T-helper 1 cell treated with Interleukin-12 subunit alpha and Interleukin-12 subunit beta and Interleukin-4 antibody, amounts not matched to agents 30 μg/mL and 1 μg/mL, for 36 hours (primary cell): Measurements from ENCODE around the gene BRD3.

Source experiments
- H3K27ac Mint-ChIP-seq: one replicate; pipeline ENCODE4 v1.8.0; 2021; ENCODE audit warnings: mild to moderate bottlenecking, mixed read lengths
- H3K27me3 Mint-ChIP-seq: one replicate; pipeline ENCODE4 v1.8.0; 2021; ENCODE audit warnings: low read depth, mixed read lengths
- H3K36me3 Mint-ChIP-seq: one replicate; pipeline ENCODE4 v1.8.0; 2021; ENCODE audit warnings: low read depth, mixed read lengths
- H3K4me1 Mint-ChIP-seq: one replicate; pipeline ENCODE4 v1.8.0; 2021; ENCODE audit warnings: low read depth, mixed read lengths
- H3K4me3 Mint-ChIP-seq: one replicate; pipeline ENCODE4 v1.8.0; 2021; ENCODE audit warnings: mild to moderate bottlenecking, moderate library complexity, mixed read lengths
- H3K9me3 Mint-ChIP-seq: one replicate; pipeline ENCODE4 v1.8.0; 2021; ENCODE audit warnings: mixed read lengths

The BRD3 gene

DNA sequence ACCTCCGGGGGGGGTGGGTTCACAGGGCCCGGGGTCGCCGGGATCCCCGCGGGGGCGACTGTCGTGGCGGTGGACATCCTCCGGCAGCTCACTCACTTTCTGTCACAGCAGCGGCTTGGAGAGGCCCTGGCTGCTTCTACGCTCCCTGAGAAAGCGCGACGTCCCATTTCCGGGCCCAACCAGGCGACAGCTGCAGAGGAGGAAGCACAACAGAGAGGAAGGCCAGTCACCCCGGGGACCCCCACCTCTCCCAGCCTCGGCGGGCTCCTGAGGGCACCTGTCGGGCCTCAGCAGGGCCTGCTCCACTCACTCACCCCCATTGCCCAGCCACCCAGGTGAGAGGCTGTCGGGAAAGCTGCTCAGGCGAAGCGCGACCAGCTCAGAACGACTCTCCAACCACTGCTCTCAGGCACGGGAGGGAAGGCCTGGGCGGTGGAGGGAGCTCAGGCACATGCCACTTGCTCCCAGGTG lies 14.4 kb downstream of the BRD3 start:
- Mint-ChIP-seq H3K27ac (no peak overlapping the region), H3K4me3 (no peak overlapping the region), H3K27me3 (no peaks in the 10 kb centered on the region), H3K36me3 (peaks cover 5% of the 10 kb centered on the region), H3K4me1 (no peaks in the 10 kb centered on the region), H3K9me3 (no peaks in the 10 kb centered on the region)

GRCh38 chr9:134052941-134053340 lies 14.9 kb downstream of the BRD3 start:
- H3K9me3 Mint-ChIP-seq: no peaks in the 10 kb centered on the region
- H3K27me3 Mint-ChIP-seq: no peaks in the 10 kb centered on the region
- no peak overlapping the region for H3K4me3 Mint-ChIP-seq
- H3K27ac Mint-ChIP-seq: no peak overlapping the region
- H3K4me1 Mint-ChIP-seq: no peaks in the 10 kb centered on the region
- peaks cover 5% of the 10 kb centered on the region for H3K36me3 Mint-ChIP-seq

DNA sequence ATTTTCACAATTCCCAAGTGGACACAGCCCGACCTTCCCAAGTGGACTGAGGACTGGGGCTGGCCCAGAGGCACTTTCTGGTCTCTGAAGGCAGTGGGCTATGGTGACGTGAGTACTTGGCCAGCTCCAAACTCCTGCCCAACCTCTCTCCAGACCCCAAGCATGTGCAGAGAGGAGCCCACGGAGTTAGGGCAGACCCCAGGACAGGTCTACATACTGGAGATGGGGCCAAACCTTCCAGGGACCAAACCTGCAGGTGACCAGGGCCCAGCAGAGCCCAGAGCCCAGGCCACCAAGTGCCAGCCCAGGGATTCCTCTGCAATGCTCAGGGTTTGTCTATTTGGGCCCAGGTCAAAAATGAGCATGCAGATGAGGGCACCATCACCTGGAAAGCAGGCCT lies 15.3 kb downstream of the BRD3 start:
- H3K9me3 Mint-ChIP-seq: no peaks in the 10 kb centered on the region
- H3K4me1 Mint-ChIP-seq: no peaks in the 10 kb centered on the region
- H3K4me3 Mint-ChIP-seq: no peak overlapping the region
- peaks cover 5% of the 10 kb centered on the region for H3K36me3 Mint-ChIP-seq
- H3K27ac Mint-ChIP-seq: no peak overlapping the region
- no peaks in the 10 kb centered on the region for H3K27me3 Mint-ChIP-seq

DNA sequence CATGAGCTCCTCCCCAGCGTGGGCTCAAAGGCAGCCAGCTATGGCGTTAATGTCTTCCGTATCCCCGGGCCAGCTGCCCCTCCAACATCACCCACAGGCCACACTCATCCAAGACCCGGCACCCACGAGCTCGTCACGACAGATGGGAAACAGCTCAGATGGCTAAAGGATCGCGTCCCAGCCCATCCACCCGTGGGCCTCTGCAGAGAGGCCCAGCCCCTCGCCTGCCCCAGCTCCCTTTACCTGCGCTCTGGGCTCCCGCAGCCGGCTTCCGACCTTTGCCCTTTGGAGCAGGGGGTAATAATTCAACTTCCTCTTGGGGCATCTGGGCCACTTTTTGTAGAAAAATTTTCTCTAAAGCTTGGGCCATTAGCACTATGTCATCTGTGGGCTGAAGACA lies 16.5 kb downstream of the BRD3 start:
- Mint-ChIP-seq H3K27ac (no peak overlapping the region), H3K4me1 (no peaks in the 10 kb centered on the region), H3K4me3 (no peak overlapping the region), H3K27me3 (no peaks in the 10 kb centered on the region), H3K9me3 (no peaks in the 10 kb centered on the region), H3K36me3 (peaks cover 5% of the 10 kb centered on the region)

DNA sequence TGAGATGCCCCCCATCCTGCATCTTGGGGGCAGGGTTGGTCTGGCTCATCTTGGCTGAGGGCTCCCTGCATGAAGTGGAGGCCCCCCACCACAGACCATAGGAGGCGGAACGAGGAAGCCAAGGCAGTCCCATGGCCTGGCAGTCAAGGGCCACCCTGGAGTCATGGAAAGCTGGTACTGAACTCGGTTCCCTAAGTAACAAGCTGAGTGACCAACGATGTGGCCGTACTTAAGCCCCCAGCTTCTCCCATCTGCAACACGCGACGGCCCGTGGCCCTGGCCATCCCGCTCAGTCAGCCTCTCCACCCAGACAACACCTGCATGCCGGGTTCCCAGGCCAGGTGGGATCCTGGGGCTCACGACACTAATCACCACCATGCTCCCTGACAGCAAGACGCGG lies 17.1 kb downstream of the BRD3 start:
- Mint-ChIP-seq H3K4me3 (no peak overlapping the region), H3K9me3 (no peaks in the 10 kb centered on the region), H3K27me3 (no peaks in the 10 kb centered on the region), H3K36me3 (peaks cover 5% of the 10 kb centered on the region), H3K27ac (no peak overlapping the region), H3K4me1 (no peaks in the 10 kb centered on the region)

DNA sequence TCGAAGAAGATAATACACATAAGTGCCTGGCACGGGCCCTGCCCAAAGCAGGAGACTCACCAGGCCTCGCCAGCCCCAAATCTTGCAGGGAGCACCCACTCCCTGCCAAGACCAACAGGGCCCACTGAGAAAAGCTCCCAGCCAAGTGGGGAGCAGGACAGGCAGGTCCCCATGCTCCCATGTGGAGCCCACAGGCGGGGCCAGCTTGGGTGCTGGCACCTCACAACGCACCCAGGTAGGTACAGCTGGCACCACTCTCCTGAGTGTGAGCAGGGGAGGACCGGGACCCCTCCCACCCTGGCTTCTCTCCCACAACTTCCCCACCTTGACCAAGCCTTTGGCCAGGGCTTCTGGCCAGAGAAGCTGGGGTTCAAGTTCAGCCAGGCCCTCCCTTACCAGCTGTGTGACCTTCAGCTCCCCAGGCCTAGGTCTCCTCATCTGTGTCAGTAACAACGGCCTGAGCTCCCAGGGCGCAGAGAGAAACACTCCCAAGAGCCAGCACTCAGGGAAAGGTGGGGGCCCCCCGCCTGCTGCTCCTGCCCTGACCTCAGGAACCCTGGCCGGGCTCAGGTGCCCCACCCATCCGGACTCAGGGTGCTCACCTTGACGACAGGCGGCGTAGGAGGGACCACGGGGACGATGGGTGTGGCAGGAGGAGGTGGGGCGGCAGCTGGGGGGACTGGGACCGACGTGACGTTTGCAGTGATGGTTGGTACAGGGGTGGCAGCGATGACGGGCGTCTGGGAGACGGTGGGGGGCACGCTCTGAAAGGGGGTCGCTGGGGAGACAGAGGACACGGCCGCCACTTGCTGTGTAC lies 17.8 kb downstream of the BRD3 start:
- H3K9me3 Mint-ChIP-seq: no peaks in the 10 kb centered on the region
- no peak overlapping the region for H3K27ac Mint-ChIP-seq
- peaks cover 5% of the 10 kb centered on the region for H3K36me3 Mint-ChIP-seq
- no peak overlapping the region for H3K4me3 Mint-ChIP-seq
- no peaks in the 10 kb centered on the region for H3K4me1 Mint-ChIP-seq
- no peaks in the 10 kb centered on the region for H3K27me3 Mint-ChIP-seq

DNA sequence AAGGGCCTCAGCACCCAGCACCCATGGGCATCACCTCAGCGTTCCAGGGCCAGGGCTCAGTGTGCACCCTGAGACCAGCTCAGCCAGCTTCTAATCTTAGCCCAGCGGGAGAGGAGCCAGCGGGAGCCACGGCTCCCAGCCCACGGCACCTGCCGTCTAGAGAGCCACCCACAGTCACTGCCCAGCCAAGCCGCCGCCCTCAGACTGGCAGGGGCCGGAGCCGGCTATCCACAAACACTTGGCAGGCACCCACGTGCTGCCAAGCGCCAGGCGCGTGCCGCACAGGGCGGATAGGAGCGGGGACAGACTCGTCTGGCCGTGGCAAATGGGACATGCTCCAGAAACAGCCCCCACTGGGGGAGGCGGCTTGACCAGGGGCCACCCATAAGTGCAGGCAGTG lies 18.6 kb downstream of the BRD3 start:
- H3K4me3 Mint-ChIP-seq: no peak overlapping the region
- no peaks in the 10 kb centered on the region for H3K9me3 Mint-ChIP-seq
- H3K4me1 Mint-ChIP-seq: no peaks in the 10 kb centered on the region
- H3K36me3 Mint-ChIP-seq: peaks cover 5% of the 10 kb centered on the region
- H3K27ac Mint-ChIP-seq: no peak overlapping the region
- H3K27me3 Mint-ChIP-seq: no peaks in the 10 kb centered on the region

DNA sequence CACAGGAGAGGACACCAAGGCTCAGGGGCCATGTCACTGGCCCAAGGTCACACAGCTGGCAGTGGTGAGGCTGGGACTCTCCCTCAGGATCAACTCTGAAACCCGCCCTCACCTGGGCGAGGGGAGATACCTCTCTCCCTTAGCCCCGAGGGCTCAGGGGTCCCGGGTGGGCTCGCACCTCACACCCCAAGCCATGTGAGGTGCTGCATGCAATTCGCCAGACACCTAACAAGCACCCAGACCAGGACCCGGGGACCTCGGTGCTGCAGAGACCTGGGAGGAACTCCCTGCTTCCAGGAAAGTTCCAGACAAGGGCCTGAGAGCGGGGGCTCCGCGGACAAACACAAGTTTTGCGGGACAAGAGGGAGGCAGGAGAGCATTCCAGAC lies 19.3 kb downstream of the BRD3 start:
- H3K27ac Mint-ChIP-seq: no peak overlapping the region
- H3K36me3 Mint-ChIP-seq: peaks cover 5% of the 10 kb centered on the region
- no peaks in the 10 kb centered on the region for H3K9me3 Mint-ChIP-seq
- no peaks in the 10 kb centered on the region for H3K4me1 Mint-ChIP-seq
- no peaks in the 10 kb centered on the region for H3K27me3 Mint-ChIP-seq
- H3K4me3 Mint-ChIP-seq: no peak overlapping the region

- H3K36me3 Mint-ChIP-seq: peaks cover 5% of the 10 kb centered on the region
- no peaks in the 10 kb centered on the region for H3K4me1 Mint-ChIP-seq
Measured at GRCh38 chr9:134047868-134048581, 19.8 kb downstream of the BRD3 start.

GRCh38 chr9:134046894-134047681 lies 20.7 kb downstream of the BRD3 start:
- no peaks in the 10 kb centered on the region for H3K4me1 Mint-ChIP-seq
- H3K9me3 Mint-ChIP-seq: no peaks in the 10 kb centered on the region
- no peak overlapping the region for H3K27ac Mint-ChIP-seq
- no peaks in the 10 kb centered on the region for H3K27me3 Mint-ChIP-seq
- no peak overlapping the region for H3K4me3 Mint-ChIP-seq
- peaks cover 5% of the 10 kb centered on the region for H3K36me3 Mint-ChIP-seq

More at GRCh38 chr9:134047868-134048581, 19.8 kb downstream of the BRD3 start:
- H3K4me3 Mint-ChIP-seq: no peak overlapping the region
- no peaks in the 10 kb centered on the region for H3K9me3 Mint-ChIP-seq
- no peak overlapping the region for H3K27ac Mint-ChIP-seq
- no peaks in the 10 kb centered on the region for H3K27me3 Mint-ChIP-seq

DNA sequence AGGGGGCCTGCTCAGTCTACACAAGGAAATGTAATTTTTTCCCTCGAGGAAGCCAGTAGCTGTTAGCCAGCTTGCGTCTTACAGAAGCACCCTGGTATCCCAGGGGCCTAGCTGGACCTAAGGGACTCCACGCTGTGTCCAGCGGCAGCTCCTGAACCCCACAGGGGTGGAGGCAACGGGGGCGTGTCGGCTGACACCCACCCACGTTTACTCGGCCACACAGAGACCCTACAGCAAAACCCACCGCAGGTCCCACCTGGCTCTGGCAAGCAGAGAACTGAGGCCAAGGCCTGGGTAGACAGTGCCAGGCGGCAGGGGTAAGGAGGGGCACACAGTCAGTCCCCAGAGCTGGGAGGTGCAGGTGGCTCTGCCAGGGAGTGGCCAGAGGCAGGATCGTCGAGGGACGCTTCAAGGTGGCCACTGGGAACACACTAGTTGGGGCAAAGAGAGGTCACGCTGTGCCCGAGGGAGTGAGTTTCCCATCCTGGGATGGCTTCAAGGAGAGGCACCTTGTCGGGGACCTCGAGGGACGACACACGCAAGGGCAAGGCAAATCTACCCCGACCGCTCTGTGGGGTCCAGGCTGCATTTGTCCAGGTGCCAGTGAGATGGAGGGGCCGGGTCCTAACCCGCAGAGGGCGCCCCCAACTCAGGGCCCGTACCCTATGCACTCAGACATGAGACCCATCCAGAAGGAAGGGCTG lies 21.8 kb downstream of the BRD3 start:
- H3K4me1 Mint-ChIP-seq: no peaks in the 10 kb centered on the region
- H3K9me3 Mint-ChIP-seq: no peaks in the 10 kb centered on the region
- no peak overlapping the region for H3K27ac Mint-ChIP-seq
- no peaks in the 10 kb centered on the region for H3K27me3 Mint-ChIP-seq
- no peak overlapping the region for H3K4me3 Mint-ChIP-seq
- peaks cover under 1% of the 10 kb centered on the region for H3K36me3 Mint-ChIP-seq

DNA sequence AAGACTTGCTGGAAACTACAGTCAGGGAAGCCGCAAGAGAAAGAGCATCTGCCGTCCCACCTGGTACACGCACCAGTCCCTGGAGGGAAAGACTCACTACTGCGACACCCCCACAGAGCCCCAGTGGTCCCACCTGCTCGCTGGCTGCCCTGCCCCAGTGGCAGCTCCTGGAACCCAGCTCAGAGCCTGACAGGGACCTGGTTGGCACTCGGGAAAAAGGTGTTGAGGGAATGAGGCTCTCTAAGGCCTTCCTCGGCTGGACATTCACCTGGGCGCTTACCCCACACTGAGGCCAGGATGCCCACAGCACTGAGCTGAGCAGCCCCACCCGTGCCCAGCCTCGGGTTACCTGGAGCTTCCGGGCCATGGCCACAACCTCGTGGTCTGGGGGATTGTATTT lies 22.9 kb downstream of the BRD3 start:
- H3K27me3 Mint-ChIP-seq: no peaks in the 10 kb centered on the region
- no peak overlapping the region for H3K4me3 Mint-ChIP-seq
- no peaks in the 10 kb centered on the region for H3K9me3 Mint-ChIP-seq
- H3K4me1 Mint-ChIP-seq: no peaks in the 10 kb centered on the region
- peak overlapping the region; percentile 63 for H3K27ac Mint-ChIP-seq
- peaks cover 2% of the 10 kb centered on the region for H3K36me3 Mint-ChIP-seq

DNA sequence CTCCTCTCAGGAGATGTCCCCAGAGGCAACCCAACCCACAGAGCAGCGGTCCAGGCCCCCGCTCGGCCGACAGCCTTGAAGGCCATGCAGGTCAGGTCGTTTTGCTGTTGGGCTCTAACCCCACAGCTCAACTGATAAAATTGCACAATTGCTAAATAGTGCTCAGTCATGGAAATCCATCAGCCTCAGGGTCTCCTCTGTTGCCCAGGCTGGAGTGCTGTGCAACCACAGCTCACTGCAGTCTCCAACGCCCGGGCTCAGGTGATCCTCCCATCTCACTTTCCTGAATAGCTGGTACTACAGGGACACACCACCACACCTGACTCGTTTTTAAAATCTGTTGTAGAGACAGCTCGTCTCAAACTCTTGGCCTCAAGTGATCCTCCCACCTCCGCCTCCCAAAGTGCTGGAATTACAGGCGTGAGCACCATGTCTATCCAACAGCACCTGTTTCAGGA lies 24.3 kb downstream of the BRD3 start:
- no peaks in the 10 kb centered on the region for H3K9me3 Mint-ChIP-seq
- H3K4me1 Mint-ChIP-seq: no peaks in the 10 kb centered on the region
- H3K4me3 Mint-ChIP-seq: no peak overlapping the region
- peaks cover 14% of the 10 kb centered on the region for H3K36me3 Mint-ChIP-seq
- no peak overlapping the region for H3K27ac Mint-ChIP-seq
- H3K27me3 Mint-ChIP-seq: no peaks in the 10 kb centered on the region

GRCh38 chr9:134041649-134041962 lies 26.2 kb downstream of the BRD3 start:
- Mint-ChIP-seq H3K4me3 (no peak overlapping the region), H3K27ac (no peak overlapping the region), H3K36me3 (peaks cover 22% of the 10 kb centered on the region), H3K9me3 (no peaks in the 10 kb centered on the region), H3K27me3 (no peaks in the 10 kb centered on the region), H3K4me1 (no peaks in the 10 kb centered on the region)
